HFFc6 (cell line): ENCODE results near the gene GRM4. TPM values are rescaled to one million over a fixed set of nuclear protein-coding genes. Genes with fewer than 3 reads are reported as not detected.

Experiments used
- DNase-seq: peaks from one replicate; pipeline ENCODE4 v3.0.0-alpha.2; 2018
- H3K27ac Mint-ChIP-seq: 2 replicates; pipeline ENCODE4 v1.8.0; 2020; ENCODE audit warnings: mild to moderate bottlenecking, mixed read lengths
- H3K27me3 Mint-ChIP-seq: 2 replicates; pipeline ENCODE4 v1.8.0; 2021; ENCODE audit warnings: mild to moderate bottlenecking, moderate library complexity, mixed read lengths; ENCODE audit not compliant: insufficient read depth
- H3K36me3 Mint-ChIP-seq: 2 replicates; pipeline ENCODE4 v1.8.0; 2021; ENCODE audit warnings: low read depth, mixed read lengths
- H3K4me1 Mint-ChIP-seq: 2 replicates; pipeline ENCODE4 v1.8.0; 2020; ENCODE audit warnings: low read depth, mixed read lengths
- H3K4me3 Mint-ChIP-seq: 2 replicates; pipeline ENCODE4 v1.8.0; 2020; ENCODE audit warnings: mild to moderate bottlenecking, moderate library complexity, mixed read lengths
- H3K9me3 Mint-ChIP-seq: 2 replicates; pipeline ENCODE4 v1.8.0; 2020; ENCODE audit warnings: mild to moderate bottlenecking, mixed read lengths
- CTCF ChIP-seq: fragments of 200-600 bp; sonication (generic); IDR thresholded peaks from 2 replicates; pipeline ENCODE4 v1.5.0; 2021; ENCODE audit warnings: antibody characterized with exemption, mild to moderate bottlenecking
- total RNA-seq, 6 experiments: library from RNA; stranded (reverse); fragmentation: NEBNext Ultra II Directional; extraction: Animal tissue kit (Norgen Biotek cat#: 25700); gene quantifications; 2 replicates in 1 of 6; 3 replicates in 5 of 6; pipeline ENCODE4 v1.2.3, GENCODE V29; 2021

The GRM4 gene
- total RNA-seq, 6 experiments from 2014 or later: 0.12 to 0.14 TPM; not detected in 4

- no peak for TF ChIP-seq CTCF
- no peak for DNase-seq
- Mint-ChIP-seq H3K4me3 (no peak overlapping the region), H3K27me3 (peaks cover 57% of the 10 kb centered on the region), H3K9me3 (no peaks in the 10 kb centered on the region), H3K27ac (no peak overlapping the region), H3K4me1 (no peaks in the 10 kb centered on the region), H3K36me3 (no peaks in the 10 kb centered on the region)
These were observed 165.4 kb downstream of the GRM4 start for GRCh38 chr6:33980176-33981175.

GRCh38 chr6:33979750-33980149, 166.1 kb downstream of the GRM4 start:
- Mint-ChIP-seq H3K27me3 (peaks cover 55% of the 10 kb centered on the region), H3K4me1 (no peaks in the 10 kb centered on the region), H3K4me3 (no peak overlapping the region), H3K36me3 (no peaks in the 10 kb centered on the region), H3K9me3 (no peaks in the 10 kb centered on the region), H3K27ac (no peak overlapping the region)
- DNase-seq: no peak
- no peak for TF ChIP-seq CTCF

GRCh38 chr6:33978412-33979150, 167.3 kb downstream of the GRM4 start:
- no peaks in the 10 kb centered on the region for H3K4me1 Mint-ChIP-seq
- no peak for TF ChIP-seq CTCF
- peaks cover 49% of the 10 kb centered on the region for H3K27me3 Mint-ChIP-seq
- H3K9me3 Mint-ChIP-seq: no peaks in the 10 kb centered on the region
- H3K4me3 Mint-ChIP-seq: no peak overlapping the region
- H3K36me3 Mint-ChIP-seq: no peaks in the 10 kb centered on the region
- no peak overlapping the region for H3K27ac Mint-ChIP-seq
- DNase-seq: no peak

GRCh38 chr6:33977606-33978411, 168.1 kb downstream of the GRM4 start:
- no peak overlapping the region for H3K27ac Mint-ChIP-seq
- peaks cover 47% of the 10 kb centered on the region for H3K27me3 Mint-ChIP-seq
- no peaks in the 10 kb centered on the region for H3K36me3 Mint-ChIP-seq
- no peak overlapping the region for H3K4me3 Mint-ChIP-seq
- H3K9me3 Mint-ChIP-seq: no peaks in the 10 kb centered on the region
- DNase-seq: no peak
- no peak for TF ChIP-seq CTCF
- no peaks in the 10 kb centered on the region for H3K4me1 Mint-ChIP-seq
